Muscle layer of duodenum (tissue), 2 donors: ENCODE measurements around the gene SEMA4D.

Source experiments
- H3K27ac ChIP-seq: one replicate; pipeline ENCODE4 v1.7.0; 2013; ENCODE audit warnings: mild to moderate bottlenecking, low read length
- H3K27me3 ChIP-seq: one replicate; pipeline ENCODE4 v1.7.0; 2013; ENCODE audit warnings: low read depth, mild to moderate bottlenecking, control low read depth, low read length
- H3K36me3 ChIP-seq, 2 donors: one replicate each; pipeline ENCODE4 v1.7.0; 2013; ENCODE audit warnings: low read length in 2 of 2, control low read depth in 1 of 2, mild to moderate bottlenecking in 1 of 2; ENCODE audit not compliant: insufficient read depth in 2 of 2, control insufficient read depth in 1 of 2
- H3K4me1 ChIP-seq, 2 donors: one replicate each; pipeline ENCODE4 v1.7.0; 2013; ENCODE audit warnings: low read length in 2 of 2, mild to moderate bottlenecking in 2 of 2, control low read depth in 1 of 2, moderate library complexity in 1 of 2; ENCODE audit not compliant: insufficient read depth in 2 of 2, control insufficient read depth in 1 of 2
- H3K4me3 ChIP-seq, 2 donors: one replicate each; pipeline ENCODE4 v1.7.0; 2013; ENCODE audit warnings: low read length in 2 of 2, low read depth in 1 of 2, mild to moderate bottlenecking in 1 of 2
- H3K9me3 ChIP-seq, 2 donors: one replicate each; pipeline ENCODE4 v1.7.0; 2013; ENCODE audit warnings: low read length in 2 of 2, control low read depth in 1 of 2, mild to moderate bottlenecking in 1 of 2; ENCODE audit not compliant: control insufficient read depth in 1 of 2
- donor health status: healthy.

Gene SEMA4D, protein sequence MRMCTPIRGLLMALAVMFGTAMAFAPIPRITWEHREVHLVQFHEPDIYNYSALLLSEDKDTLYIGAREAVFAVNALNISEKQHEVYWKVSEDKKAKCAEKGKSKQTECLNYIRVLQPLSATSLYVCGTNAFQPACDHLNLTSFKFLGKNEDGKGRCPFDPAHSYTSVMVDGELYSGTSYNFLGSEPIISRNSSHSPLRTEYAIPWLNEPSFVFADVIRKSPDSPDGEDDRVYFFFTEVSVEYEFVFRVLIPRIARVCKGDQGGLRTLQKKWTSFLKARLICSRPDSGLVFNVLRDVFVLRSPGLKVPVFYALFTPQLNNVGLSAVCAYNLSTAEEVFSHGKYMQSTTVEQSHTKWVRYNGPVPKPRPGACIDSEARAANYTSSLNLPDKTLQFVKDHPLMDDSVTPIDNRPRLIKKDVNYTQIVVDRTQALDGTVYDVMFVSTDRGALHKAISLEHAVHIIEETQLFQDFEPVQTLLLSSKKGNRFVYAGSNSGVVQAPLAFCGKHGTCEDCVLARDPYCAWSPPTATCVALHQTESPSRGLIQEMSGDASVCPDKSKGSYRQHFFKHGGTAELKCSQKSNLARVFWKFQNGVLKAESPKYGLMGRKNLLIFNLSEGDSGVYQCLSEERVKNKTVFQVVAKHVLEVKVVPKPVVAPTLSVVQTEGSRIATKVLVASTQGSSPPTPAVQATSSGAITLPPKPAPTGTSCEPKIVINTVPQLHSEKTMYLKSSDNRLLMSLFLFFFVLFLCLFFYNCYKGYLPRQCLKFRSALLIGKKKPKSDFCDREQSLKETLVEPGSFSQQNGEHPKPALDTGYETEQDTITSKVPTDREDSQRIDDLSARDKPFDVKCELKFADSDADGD

DNA sequence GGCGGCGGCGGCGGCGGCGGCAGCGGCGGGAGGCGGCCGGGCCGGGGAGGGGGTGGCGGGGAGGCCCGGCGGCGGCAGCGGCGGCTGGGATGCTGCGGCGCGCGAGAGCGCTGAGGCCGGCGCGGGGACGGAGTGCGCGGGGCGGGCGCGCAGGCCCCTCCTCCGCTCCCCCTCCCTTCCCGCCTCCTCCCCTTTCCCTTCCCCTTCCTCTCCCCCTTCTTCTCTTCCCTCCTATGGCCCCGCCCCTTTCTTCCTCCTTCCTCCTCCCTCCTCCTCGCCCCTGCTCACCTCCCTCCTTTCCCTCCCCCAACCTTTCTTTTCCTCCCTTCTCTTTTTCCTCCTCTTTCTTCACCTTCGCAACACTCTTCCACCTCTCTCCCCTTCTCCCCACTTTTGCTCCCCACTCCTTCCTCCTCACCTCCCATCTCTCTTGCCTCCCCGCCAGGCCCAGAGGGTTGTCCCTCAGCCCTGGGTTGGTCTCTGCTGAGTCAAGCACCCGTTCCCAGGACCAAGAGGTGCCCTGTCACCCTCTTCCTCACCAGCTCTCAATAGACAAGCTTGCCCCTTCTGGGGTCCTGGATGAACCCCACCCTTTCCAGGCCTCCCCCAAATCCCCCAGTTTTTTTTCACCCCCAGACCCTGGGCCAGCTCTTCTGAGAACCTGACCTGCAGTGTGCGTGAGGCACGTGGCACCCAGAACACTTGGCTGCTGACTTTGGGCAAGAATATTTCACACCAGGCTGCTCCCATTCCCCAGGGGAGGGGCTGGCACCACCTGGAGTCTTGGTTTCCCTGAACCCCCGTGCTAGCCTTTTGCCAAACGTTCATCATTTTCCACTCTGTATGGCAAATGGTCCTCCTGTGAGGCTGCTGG, at the start of gene SEMA4D:
Gene SEMA4D, minus strand, starts transcription at position 136 of the 874 bp plus-strand sequence. CDS start 92,657 bp downstream, outside the sequence.
- H3K4me3 ChIP-seq: peak within 1 kb of the TSS; percentile 73 to 76
- H3K9me3 ChIP-seq: no peaks in the 10 kb centered on the region
- H3K36me3 ChIP-seq: no peaks in the 10 kb centered on the region
- peak within 1 kb of the TSS; percentile 45 for H3K27ac ChIP-seq
- peaks cover 0 to 15% of the 10 kb centered on the region in 2 donors for H3K4me1 ChIP-seq
- no peaks in the 10 kb centered on the region for H3K27me3 ChIP-seq

DNA sequence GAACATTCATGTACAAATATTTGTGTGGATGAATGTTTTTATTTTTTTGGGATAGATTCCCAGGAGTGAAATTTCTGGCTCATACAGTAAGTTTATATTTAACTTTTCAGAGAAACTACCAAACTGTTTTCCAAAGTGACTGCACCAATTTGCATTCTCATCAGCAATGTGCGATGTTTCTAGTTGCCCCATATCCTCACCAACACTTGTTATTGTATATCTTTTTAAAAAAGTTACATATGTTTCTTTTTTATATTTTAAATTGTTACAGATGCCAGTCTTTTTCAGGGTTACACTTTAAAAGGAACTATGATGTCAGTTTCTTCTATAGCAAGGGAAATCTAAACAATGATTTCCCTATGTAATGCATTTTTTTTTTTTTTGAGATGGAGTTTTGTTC, 49.1 kb upstream of the SEMA4D start:
- H3K4me3 ChIP-seq: no peak overlapping the region
- H3K27ac ChIP-seq: no peak overlapping the region
- no peaks in the 10 kb centered on the region for H3K27me3 ChIP-seq
- no peaks in the 10 kb centered on the region for H3K36me3 ChIP-seq
- H3K4me1 ChIP-seq: no peaks in the 10 kb centered on the region
- peaks cover 0 to 5% of the 10 kb centered on the region in 2 donors for H3K9me3 ChIP-seq

DNA sequence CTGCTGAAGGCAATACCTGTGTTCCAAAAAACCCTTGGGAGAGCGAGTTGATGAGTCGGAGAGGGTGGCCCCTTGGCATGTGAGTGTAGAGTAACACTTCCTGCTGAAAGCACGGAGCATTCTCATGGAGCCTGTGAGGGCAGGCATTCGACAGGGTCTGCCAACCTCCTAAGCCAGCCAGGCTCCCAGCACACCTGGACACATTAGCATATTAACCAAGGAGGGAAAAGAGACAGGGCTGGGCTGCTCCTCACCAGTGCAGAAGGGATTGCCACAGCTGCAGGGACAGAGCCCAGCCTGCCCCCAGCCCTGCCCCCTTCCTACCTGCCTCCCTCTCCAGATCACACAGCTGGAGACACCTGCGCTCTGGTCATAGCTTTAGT, 46.4 kb upstream of the SEMA4D start:
- Histone ChIP-seq H3K36me3 (no peaks in the 10 kb centered on the region), H3K9me3 (peaks cover 0 to 5% of the 10 kb centered on the region in 2 donors), H3K4me1 (no peaks in the 10 kb centered on the region), H3K4me3 (no peak overlapping the region), H3K27ac (no peak overlapping the region), H3K27me3 (no peaks in the 10 kb centered on the region)

DNA sequence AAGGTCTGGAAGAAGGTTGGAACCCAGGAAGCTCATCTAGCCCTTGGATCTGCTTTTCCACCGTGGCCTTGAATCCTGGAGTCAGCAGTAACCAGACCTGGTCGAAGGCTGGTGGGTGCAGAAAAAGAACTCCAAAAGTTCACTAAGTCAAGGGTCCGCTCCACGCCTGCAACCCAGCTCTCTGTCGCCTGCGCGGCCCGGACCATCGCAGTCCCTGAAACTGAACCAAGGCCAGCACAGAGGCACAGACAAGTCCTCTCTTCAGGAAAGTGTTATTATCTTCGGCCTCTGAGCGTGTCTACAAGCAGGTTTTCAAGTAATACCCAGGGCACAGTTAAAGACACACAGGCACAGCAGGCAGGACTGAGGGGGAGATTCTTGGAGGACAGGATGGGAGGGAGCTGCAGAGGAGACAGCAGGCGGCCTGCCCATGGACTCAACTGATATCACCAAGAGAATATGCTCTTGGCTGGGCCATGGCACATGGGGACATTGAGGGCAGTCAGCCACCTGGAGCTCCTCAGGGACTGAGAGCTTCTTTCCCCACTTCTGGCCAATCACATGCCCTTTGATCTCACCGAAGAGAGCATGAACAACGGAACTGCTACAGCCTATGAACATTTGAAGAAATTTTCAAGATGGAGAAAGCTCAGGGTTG, 45.8 kb upstream of the SEMA4D start:
- Histone ChIP-seq H3K27me3 (no peaks in the 10 kb centered on the region), H3K4me1 (no peaks in the 10 kb centered on the region), H3K36me3 (no peaks in the 10 kb centered on the region), H3K9me3 (peaks cover 0 to 5% of the 10 kb centered on the region in 2 donors), H3K27ac (no peak overlapping the region), H3K4me3 (no peak overlapping the region)

DNA sequence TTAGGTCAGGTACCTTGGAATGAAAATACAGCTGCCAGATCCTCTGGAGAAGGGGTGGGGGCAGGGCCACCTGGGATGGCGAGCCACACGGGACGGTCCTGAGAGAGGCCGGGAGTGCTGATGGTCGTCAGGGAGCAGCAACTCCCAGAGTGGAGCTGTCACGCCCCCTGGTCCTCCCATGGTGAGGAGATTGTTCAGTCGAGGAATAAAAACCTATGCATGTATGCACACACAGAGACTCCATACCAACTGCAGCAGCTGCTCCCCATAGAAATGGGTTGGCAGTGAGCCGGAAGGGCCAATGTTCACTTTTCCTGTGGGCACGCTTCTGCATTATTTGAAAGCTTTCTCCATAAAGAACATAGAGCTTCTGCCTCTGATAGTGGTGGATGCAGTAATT, 45.2 kb upstream of the SEMA4D start:
- Histone ChIP-seq H3K36me3 (no peaks in the 10 kb centered on the region), H3K27me3 (no peaks in the 10 kb centered on the region), H3K27ac (no peak overlapping the region), H3K4me1 (no peaks in the 10 kb centered on the region), H3K4me3 (no peak overlapping the region), H3K9me3 (peaks cover 0 to 5% of the 10 kb centered on the region in 2 donors)

DNA sequence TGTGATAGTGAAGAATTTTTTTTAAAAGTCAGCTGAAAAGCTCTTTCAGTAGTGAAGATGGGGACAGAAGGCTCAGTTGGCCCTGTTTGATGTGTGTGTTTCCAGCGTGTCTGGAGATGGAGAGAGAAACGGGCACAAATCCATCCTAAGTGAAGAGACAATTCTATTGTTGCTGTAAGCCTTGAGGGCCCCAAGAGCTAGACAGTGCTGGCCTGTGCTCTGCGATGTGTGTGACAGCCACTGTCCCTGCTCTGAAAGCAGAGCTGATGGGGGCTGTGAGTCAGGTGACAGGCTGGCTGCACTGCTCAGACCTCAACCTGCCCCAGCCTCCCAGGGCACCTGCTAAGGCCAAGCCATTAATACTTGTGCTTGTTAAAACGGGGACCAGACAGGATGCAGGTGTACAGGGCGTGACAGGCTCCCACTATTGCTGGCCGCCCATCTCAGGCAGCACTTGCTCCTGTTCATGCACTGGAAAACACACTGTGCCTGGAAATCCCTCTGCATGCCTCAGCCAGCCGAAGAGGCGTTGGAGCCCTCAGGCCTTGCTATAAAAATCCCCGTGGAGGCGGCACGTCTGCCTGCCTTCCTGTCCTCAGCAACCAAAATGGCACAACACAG, 44.6 kb upstream of the SEMA4D start:
- no peak overlapping the region for H3K27ac ChIP-seq
- no peaks in the 10 kb centered on the region for H3K27me3 ChIP-seq
- H3K4me3 ChIP-seq: no peak overlapping the region
- peaks cover 0 to 5% of the 10 kb centered on the region in 2 donors for H3K9me3 ChIP-seq
- no peaks in the 10 kb centered on the region for H3K4me1 ChIP-seq
- no peaks in the 10 kb centered on the region for H3K36me3 ChIP-seq

DNA sequence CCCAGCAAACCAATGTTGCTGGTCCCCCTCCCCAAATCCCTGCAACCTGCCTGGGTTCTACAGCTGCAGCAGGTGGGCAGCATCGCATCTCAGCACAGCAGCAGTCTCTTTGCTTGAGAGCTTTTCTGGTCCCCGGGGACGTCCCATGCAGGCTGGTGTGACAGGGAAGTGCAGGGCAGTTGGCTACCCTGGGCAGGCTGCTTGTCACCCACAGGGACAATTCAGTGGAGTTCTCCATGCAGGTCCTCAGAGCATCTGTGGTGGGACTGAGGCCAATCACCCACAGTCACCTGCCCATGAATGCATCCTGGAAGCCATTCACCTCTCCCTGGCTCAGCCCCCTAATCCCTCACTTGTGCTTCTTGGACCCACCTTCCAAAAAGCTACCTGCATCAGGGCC, 43.9 kb upstream of the SEMA4D start:
- H3K27me3 ChIP-seq: no peaks in the 10 kb centered on the region
- H3K4me3 ChIP-seq: no peak overlapping the region
- H3K27ac ChIP-seq: no peak overlapping the region
- no peaks in the 10 kb centered on the region for H3K36me3 ChIP-seq
- no peaks in the 10 kb centered on the region for H3K4me1 ChIP-seq
- peaks cover 0 to 5% of the 10 kb centered on the region in 2 donors for H3K9me3 ChIP-seq

DNA sequence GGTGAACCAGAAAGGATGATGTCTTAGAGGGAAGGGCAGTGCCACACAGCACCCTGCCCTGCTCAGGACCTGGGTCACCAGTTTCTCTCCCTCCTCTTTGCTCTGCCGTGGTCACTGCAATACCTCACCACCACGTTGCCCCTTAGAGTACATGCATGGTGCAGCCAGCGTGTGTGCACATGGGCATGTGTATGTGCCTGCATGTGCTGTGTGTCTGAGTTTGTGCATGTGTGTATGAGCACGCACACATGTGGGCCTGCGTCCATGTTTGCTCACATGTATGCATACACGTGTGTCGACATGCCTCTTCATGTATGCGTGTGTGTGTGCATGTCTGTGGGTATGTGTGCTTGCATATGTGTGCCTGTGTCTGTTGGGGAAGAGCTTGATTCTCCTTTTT, 41.5 kb upstream of the SEMA4D start:
- Histone ChIP-seq H3K9me3 (no peaks in the 10 kb centered on the region), H3K27me3 (no peaks in the 10 kb centered on the region), H3K4me1 (no peaks in the 10 kb centered on the region), H3K27ac (no peak overlapping the region), H3K4me3 (no peak overlapping the region), H3K36me3 (no peaks in the 10 kb centered on the region)

DNA sequence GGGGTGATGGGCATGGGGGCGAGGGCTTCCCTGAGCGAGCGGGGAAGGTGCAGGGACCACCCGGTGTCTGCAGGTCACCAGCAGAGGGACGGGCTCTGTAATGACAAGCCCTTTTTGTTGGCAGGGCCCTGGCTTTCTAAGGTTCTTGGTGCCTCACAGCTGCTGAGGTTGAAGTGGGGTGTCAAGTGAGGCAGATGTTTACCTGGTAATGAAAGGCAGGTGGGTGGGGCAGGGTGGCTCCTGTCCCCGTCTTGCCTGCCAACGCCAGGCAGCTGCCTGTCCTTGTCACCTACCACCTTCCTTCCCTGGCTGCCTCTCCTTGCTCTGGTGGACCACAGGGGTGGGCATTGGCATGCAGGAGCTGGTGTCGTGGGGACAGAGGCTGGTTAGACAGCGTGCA, 41.0 kb upstream of the SEMA4D start:
- no peaks in the 10 kb centered on the region for H3K9me3 ChIP-seq
- H3K4me3 ChIP-seq: no peak overlapping the region
- H3K27me3 ChIP-seq: no peaks in the 10 kb centered on the region
- H3K4me1 ChIP-seq: no peaks in the 10 kb centered on the region
- no peaks in the 10 kb centered on the region for H3K36me3 ChIP-seq
- H3K27ac ChIP-seq: no peak overlapping the region

DNA sequence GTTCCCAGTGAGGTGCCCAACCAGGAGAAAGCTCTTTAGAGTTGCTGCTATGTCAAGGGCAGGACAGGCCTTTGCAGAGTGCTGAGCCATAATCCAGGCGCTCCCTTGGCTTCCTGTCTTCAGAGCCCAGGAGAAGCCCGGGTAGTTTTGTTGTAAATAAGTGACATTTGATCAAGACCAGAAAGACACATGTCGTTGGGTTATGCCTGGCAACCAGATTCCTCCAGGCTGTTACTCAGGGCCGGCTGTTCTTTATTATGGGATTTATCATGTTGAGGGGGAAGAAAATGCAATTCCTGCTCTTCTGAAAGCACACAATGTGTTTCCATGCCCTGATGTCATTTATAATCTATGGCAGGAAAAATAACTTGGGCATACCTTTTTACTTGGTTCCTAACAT, 39.3 kb upstream of the SEMA4D start:
- Histone ChIP-seq H3K27me3 (no peaks in the 10 kb centered on the region), H3K9me3 (no peaks in the 10 kb centered on the region), H3K4me3 (no peak overlapping the region), H3K4me1 (peaks cover 0 to 6% of the 10 kb centered on the region in 2 donors), H3K36me3 (no peaks in the 10 kb centered on the region), H3K27ac (no peak overlapping the region)
